WTC11 (cell line): ENCODE measurements around the gene AQP9. TPM values are rescaled to one million over a fixed set of nuclear protein-coding genes. Genes with fewer than 3 reads are reported as not detected.

ENCODE experiments used
- ATAC-seq: fragments of 200-7000 bp; cut with Tn5 transposase; 2 replicates; pipeline ENCODE4 v1.10.0; 2021; ENCODE audit warnings: mild to moderate bottlenecking, moderate library complexity
- CTCF ChIA-PET: fragments of 300-600 bp; sonication (Branson Sonifier 250); formaldehyde crosslinking; loops from one replicate; lab custom pipeline; 2021; ENCODE audit warnings: antibody characterized with exemption; lab: Charles Lee
- POLR2A ChIA-PET: fragments of 350-600 bp; sonication (Branson Sonifier 250); formaldehyde crosslinking; loops from one replicate; lab custom pipeline; 2021; ENCODE audit warnings: antibody characterized with exemption; lab: Charles Lee
- DNase-seq: peaks from one replicate; pipeline ENCODE4 v3.0.0; 2021; ENCODE audit warnings: low spot score
- H3K27ac Mint-ChIP-seq: 2 replicates; pipeline ENCODE4 v1.8.0; 2021; ENCODE audit warnings: mixed read lengths
- H3K27me3 Mint-ChIP-seq: 2 replicates; pipeline ENCODE4 v1.8.0; 2021; ENCODE audit warnings: low read depth, mild to moderate bottlenecking, moderate library complexity, mixed read lengths
- H3K36me3 Mint-ChIP-seq: 2 replicates; pipeline ENCODE4 v1.8.0; 2021; ENCODE audit warnings: mixed read lengths
- H3K4me1 Mint-ChIP-seq: 2 replicates; pipeline ENCODE4 v1.8.0; 2022; ENCODE audit warnings: mixed read lengths
- H3K4me3 Mint-ChIP-seq: 2 replicates; pipeline ENCODE4 v1.8.0; 2021; ENCODE audit warnings: mild to moderate bottlenecking, moderate library complexity, mixed read lengths
- H3K9me3 Mint-ChIP-seq: 2 replicates; pipeline ENCODE4 v1.8.0; 2021; ENCODE audit warnings: mixed read lengths
- ATF2 ChIP-seq: sonication (generic); formaldehyde crosslinking; IDR thresholded peaks from 2 replicates; pipeline ENCODE4 v1.8.1; 2022; ENCODE audit warnings: low read depth, missing genetic modification reagents, borderline replicate concordance
- FOXP4 ChIP-seq: sonication (generic); formaldehyde crosslinking; IDR thresholded peaks from 2 replicates; pipeline ENCODE4 v1.8.0; 2022; ENCODE audit warnings: mild to moderate bottlenecking, missing genetic modification reagents
- IRF2 ChIP-seq: sonication (generic); formaldehyde crosslinking; IDR thresholded peaks from 2 replicates; pipeline ENCODE4 v1.8.0; 2022; ENCODE audit warnings: low read depth, missing genetic modification reagents, borderline replicate concordance
- NFE2L1 ChIP-seq: sonication (generic); formaldehyde crosslinking; IDR thresholded peaks from 2 replicates; pipeline ENCODE4 v1.8.1; 2023; ENCODE audit warnings: missing genetic modification reagents
- NR1H2 ChIP-seq: sonication (generic); formaldehyde crosslinking; IDR thresholded peaks from 2 replicates; pipeline ENCODE4 v1.9.0; 2021; ENCODE audit warnings: mild to moderate bottlenecking, moderate library complexity, missing genetic modification reagents
- RORB ChIP-seq: fragments of 250-450 bp; sonication (Bioruptor Pico); IDR thresholded peaks from 2 replicates; pipeline ENCODE4 v1.9.0; 2021; ENCODE audit warnings: mild to moderate bottlenecking
- SMAD4 ChIP-seq: sonication (generic); formaldehyde crosslinking; IDR thresholded peaks from 2 replicates; pipeline ENCODE4 v1.8.0; 2022; ENCODE audit warnings: mild to moderate bottlenecking, missing genetic modification reagents
- TEAD1 ChIP-seq: sonication (generic); formaldehyde crosslinking; IDR thresholded peaks from 2 replicates; pipeline ENCODE4 v1.8.0; 2022; ENCODE audit warnings: mild to moderate bottlenecking, missing genetic modification reagents
- ZNF121 ChIP-seq: sonication (generic); formaldehyde crosslinking; IDR thresholded peaks from 2 replicates; pipeline ENCODE4 v1.8.0; 2023; ENCODE audit warnings: missing genetic modification reagents
- ZNF263 ChIP-seq: sonication (generic); formaldehyde crosslinking; IDR thresholded peaks from 2 replicates; pipeline ENCODE4 v1.8.1; 2022; ENCODE audit warnings: low read depth, mild to moderate bottlenecking, moderate library complexity, missing genetic modification reagents
- total RNA-seq: library from RNA; stranded (reverse); gene quantifications from 3 replicates; pipeline ENCODE4 v1.2.3, GENCODE V29; 2021
- TF ChIP-seq, protein P1 (sequence below): sonication (generic); formaldehyde crosslinking; IDR thresholded peaks from 2 replicates; pipeline ENCODE4 v1.8.1; 2022; ENCODE audit warnings: missing genetic modification reagents, borderline replicate concordance
- TF ChIP-seq, protein P2 (sequence below): sonication (generic); formaldehyde crosslinking; IDR thresholded peaks from 2 replicates; pipeline ENCODE4 v1.8.0; 2022; ENCODE audit warnings: missing genetic modification reagents

Gene AQP9
- total RNA-seq, 1 experiment from 2014 or later: 0.07 TPM

GRCh38 chr15:58217460-58217859 is 79.3 kb downstream of the AQP9 start:
- ATAC-seq (no peak), DNase-seq (no peak)
- ChIA-PET POLR2A (no interaction called here), CTCF (interaction anchor here (1.0 kb wide), 1 partner anchor 10 kb away, joined by 3 read pairs; no protein-coding TSS in a partner anchor)
- H3K27me3 Mint-ChIP-seq: no peaks in the 10 kb centered on the region; the same call in 1 of the 2 replicates
- H3K9me3 Mint-ChIP-seq: peaks cover 22% of the 10 kb centered on the region
- H3K4me1 Mint-ChIP-seq: peaks cover 6% of the 10 kb centered on the region
- peaks cover 4% of the 10 kb centered on the region; the same call in 1 of the 2 replicates for H3K36me3 Mint-ChIP-seq
- no peak overlapping the region for H3K27ac Mint-ChIP-seq
- no peak overlapping the region for H3K4me3 Mint-ChIP-seq
- TF ChIP-seq, protein P1, sequence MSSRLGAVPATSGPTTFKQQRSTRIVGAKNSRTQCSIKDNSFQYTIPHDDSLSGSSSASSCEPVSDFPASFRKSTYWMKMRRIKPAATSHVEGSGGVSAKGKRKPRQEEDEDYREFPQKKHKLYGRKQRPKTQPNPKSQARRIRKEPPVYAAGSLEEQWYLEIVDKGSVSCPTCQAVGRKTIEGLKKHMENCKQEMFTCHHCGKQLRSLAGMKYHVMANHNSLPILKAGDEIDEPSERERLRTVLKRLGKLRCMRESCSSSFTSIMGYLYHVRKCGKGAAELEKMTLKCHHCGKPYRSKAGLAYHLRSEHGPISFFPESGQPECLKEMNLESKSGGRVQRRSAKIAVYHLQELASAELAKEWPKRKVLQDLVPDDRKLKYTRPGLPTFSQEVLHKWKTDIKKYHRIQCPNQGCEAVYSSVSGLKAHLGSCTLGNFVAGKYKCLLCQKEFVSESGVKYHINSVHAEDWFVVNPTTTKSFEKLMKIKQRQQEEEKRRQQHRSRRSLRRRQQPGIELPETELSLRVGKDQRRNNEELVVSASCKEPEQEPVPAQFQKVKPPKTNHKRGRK (CRISPR knock-in tag): no peak
- TF ChIP-seq, protein P2, sequence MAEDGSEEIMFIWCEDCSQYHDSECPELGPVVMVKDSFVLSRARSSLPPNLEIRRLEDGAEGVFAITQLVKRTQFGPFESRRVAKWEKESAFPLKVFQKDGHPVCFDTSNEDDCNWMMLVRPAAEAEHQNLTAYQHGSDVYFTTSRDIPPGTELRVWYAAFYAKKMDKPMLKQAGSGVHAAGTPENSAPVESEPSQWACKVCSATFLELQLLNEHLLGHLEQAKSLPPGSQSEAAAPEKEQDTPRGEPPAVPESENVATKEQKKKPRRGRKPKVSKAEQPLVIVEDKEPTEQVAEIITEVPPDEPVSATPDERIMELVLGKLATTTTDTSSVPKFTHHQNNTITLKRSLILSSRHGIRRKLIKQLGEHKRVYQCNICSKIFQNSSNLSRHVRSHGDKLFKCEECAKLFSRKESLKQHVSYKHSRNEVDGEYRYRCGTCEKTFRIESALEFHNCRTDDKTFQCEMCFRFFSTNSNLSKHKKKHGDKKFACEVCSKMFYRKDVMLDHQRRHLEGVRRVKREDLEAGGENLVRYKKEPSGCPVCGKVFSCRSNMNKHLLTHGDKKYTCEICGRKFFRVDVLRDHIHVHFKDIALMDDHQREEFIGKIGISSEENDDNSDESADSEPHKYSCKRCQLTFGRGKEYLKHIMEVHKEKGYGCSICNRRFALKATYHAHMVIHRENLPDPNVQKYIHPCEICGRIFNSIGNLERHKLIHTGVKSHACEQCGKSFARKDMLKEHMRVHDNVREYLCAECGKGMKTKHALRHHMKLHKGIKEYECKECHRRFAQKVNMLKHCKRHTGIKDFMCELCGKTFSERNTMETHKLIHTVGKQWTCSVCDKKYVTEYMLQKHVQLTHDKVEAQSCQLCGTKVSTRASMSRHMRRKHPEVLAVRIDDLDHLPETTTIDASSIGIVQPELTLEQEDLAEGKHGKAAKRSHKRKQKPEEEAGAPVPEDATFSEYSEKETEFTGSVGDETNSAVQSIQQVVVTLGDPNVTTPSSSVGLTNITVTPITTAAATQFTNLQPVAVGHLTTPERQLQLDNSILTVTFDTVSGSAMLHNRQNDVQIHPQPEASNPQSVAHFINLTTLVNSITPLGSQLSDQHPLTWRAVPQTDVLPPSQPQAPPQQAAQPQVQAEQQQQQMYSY: no peak
- no peak for TF ChIP-seq SMAD4

DNA sequence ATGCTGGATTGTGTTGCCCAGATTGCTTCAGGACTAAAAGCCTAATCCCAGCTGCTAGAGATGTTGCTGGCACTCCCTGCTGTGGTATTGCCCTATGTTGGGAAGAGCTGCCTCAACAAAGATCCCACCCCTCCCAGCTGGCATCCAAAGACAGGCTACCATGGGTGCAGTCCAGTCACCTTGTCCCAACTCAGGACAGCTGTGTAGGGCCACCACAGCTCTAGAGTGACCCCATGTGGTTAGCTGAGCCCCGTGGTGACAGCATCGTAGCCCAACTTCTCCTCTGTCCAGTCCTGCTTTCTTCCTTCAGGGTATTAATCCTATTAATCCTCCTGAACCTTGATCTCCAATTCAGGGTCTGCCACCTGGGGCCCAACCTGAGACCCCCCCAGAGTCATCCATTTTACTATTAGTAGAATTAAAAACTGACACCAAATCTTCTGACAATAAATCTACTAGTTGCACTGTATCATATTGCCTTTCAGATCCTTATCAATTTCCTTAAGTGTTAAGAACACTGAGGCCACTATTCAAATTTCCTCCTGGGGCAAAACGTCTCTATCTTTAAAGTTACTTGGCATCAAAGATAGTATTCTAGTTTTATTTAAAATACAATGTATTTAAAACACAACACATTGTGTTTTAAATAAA is 83.5 kb downstream of the AQP9 start:
- H3K4me1 Mint-ChIP-seq: peaks cover 4% of the 10 kb centered on the region; the same call in 1 of the 2 replicates
- H3K27me3 Mint-ChIP-seq: no peaks in the 10 kb centered on the region; the same call in 1 of the 2 replicates
- peaks cover 22% of the 10 kb centered on the region for H3K9me3 Mint-ChIP-seq
- H3K36me3 Mint-ChIP-seq: peaks cover 4% of the 10 kb centered on the region; the same call in 1 of the 2 replicates
- CTCF ChIA-PET: interaction anchor here (0.7 to 2.2 kb wide), 6 partner anchors 10 to 471 kb away, joined by 3 to 20 read pairs (median 4); no protein-coding TSS in a partner anchor
- no peak overlapping the region for H3K27ac Mint-ChIP-seq
- POLR2A ChIA-PET: no interaction called here
- TF ChIP-seq ZNF121: peak; percentile 40; the same call in 1 of the 2 replicates
- TF ChIP-seq TEAD1: no peak
- TF ChIP-seq, all 79 proteins: peak for 1
- ATAC-seq: peak; percentile 91
- no peak overlapping the region for H3K4me3 Mint-ChIP-seq
- peak; percentile 48 for DNase-seq

DNA sequence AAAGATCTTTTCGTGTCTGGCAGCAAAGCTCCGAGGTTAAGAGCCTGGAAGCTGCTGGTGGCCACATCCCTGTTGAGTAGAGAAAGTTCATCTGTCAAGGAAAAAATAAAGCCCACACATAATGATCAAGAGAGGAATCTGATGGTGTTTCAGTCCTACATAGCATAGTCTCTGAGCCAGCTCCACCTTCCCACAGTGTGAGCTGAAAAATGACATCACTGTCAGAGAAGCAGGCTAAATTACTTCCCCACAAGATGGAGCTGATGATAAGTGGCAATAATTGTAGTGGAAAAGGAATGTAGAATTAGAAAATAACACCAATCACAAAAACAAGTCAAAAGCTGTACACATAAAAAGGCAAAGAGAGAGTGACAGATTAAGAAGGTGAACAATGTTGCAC is 84.5 kb downstream of the AQP9 start:
- CTCF ChIA-PET: interaction anchor here (0.9 to 2.2 kb wide), 4 partner anchors 11 to 643 kb away, joined by 3 to 20 read pairs (median 4); no protein-coding TSS in a partner anchor
- no peak for ATAC-seq
- H3K27ac Mint-ChIP-seq: no peak overlapping the region
- TF ChIP-seq NR1H2 (CRISPR knock-in tag) (no peak), ZNF263 (CRISPR knock-in tag) (no peak), NFE2L1 (CRISPR knock-in tag) (no peak), ATF2 (no peak), IRF2 (no peak), RORB (CRISPR knock-in tag) (no peak), FOXP4 (CRISPR knock-in tag) (no peak)
- TF ChIP-seq, protein P2: no peak

More for the DNA sequence above, 84.5 kb downstream of the AQP9 start:
- Mint-ChIP-seq H3K36me3 (peaks cover 4% of the 10 kb centered on the region; the same call in 1 of the 2 replicates), H3K9me3 (peaks cover 17% of the 10 kb centered on the region), H3K4me1 (peaks cover 4% of the 10 kb centered on the region), H3K4me3 (no peak overlapping the region), H3K27me3 (no peaks in the 10 kb centered on the region; the same call in 1 of the 2 replicates)
- POLR2A ChIA-PET: no interaction called here
- DNase-seq: no peak
